NCI-H2081 treated with DMSO at 0.1 percent for 48 hours (cell line): ENCODE measurements around the gene BCL11B.

Source experiments
- DNase-seq: peaks from one replicate; lab custom pipeline; 2025; lab: John Stamatoyannopoulos, UW

The BCL11B gene

DNA sequence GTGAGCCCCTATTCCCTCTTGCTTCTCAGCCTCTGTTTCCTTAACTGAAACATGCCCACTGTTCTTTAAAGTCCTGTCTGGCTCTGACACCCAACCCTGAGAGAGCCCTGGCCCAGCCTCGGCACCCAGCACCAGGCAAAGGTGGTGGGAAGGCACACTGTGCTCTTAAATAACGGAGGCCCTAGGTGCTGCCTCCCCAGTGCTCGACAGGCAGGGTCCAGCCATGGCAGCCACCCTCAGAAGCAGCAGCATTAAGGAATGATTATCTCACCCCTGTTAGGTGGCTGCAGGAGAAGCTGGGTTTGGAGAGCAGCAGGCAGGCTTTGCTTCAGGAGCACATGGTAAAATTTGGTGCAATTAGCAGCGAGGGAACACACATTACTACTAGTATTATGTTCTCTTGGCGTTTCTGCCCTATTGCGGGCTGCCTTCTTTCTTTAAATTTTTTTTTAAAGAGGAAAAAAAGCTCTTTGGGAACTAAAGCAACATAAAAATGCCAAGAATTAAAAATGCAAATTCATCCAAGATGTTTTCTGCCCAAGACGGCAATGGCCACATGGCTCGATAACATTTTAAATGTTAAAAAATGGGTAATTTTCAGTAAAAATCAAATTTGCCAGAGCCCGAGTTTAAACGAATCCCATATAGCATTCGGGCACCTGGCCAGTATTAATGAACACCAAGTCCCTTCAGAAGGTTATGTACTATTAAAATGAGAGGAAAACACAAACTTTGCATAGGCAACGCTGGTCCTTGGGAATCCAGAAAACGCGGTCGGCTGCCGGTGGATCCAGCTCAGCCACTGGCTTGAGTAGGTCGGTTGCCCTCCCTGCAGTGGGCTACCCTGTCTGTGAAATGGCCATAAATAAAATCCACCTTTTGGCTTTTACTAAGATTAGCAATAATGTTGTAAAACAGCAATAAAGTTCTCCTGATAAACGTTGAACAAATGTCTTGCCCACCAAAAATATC, 152.2 kb downstream of the BCL11B start:
- DNase-seq, result no peak
